NCI-H1105 treated with DMSO at 0.1 percent for 48 hours (cell line): ENCODE results near the gene MEGF9.
"Not testable (repeated sequence)": the region's sequence is repeated elsewhere in the genome, so short reads cannot be mapped to it uniquely, and the experiment has no call there.

Experiments
- DNase-seq: peaks from one replicate; lab custom pipeline; 2025; lab: John Stamatoyannopoulos, UW

MEGF9 gene

GRCh38 chr9:120571443-120572257, 142.6 kb downstream of the MEGF9 start:
- no peak for DNase-seq

GRCh38 chr9:120570296-120570695, 144.0 kb downstream of the MEGF9 start:
- DNase-seq, result no peak

- DNase-seq, result no peak
Measured at GRCh38 chr9:120569556-120569955, 144.7 kb downstream of the MEGF9 start.

GRCh38 chr9:120568816-120569215, 145.5 kb downstream of the MEGF9 start:
- no peak for DNase-seq

GRCh38 chr9:120567874-120568273, 146.4 kb downstream of the MEGF9 start:
- no peak for DNase-seq

GRCh38 chr9:120567081-120567480, 147.2 kb downstream of the MEGF9 start:
- no peak for DNase-seq

GRCh38 chr9:120564589-120564988, 149.7 kb downstream of the MEGF9 start:
- DNase-seq, result no peak

- DNase-seq, result no peak
Measured at GRCh38 chr9:120562861-120563443, 151.3 kb downstream of the MEGF9 start.

GRCh38 chr9:120561709-120562108, 152.6 kb downstream of the MEGF9 start:
- no peak for DNase-seq

GRCh38 chr9:120559546-120559945, 154.7 kb downstream of the MEGF9 start:
- no peak for DNase-seq

- no peak for DNase-seq
Measured at GRCh38 chr9:120558454-120558853, 155.8 kb downstream of the MEGF9 start.

GRCh38 chr9:120557205-120557604, 157.1 kb downstream of the MEGF9 start:
- DNase-seq, result no peak

GRCh38 chr9:120556775-120557174, 157.5 kb downstream of the MEGF9 start:
- no peak for DNase-seq

- no peak for DNase-seq
Measured at GRCh38 chr9:120555839-120556238, 158.4 kb downstream of the MEGF9 start.

GRCh38 chr9:120552210-120552704, 162.0 kb downstream of the MEGF9 start:
- DNase-seq, result not testable (repeated sequence)
